GM19455 (cell line): ENCODE results near the gene GPR87.

ENCODE experiments used
- ATAC-seq: cut with Tn5 transposase; IDR thresholded peaks from one replicate; pipeline ENCODE4 v1.9.1; 2021; ENCODE audit not compliant: unreplicated experiment

GPR87 gene

GRCh38 chr3:151283907-151284461, 32.6 kb downstream of the GPR87 start:
- ATAC-seq = no peak

DNA sequence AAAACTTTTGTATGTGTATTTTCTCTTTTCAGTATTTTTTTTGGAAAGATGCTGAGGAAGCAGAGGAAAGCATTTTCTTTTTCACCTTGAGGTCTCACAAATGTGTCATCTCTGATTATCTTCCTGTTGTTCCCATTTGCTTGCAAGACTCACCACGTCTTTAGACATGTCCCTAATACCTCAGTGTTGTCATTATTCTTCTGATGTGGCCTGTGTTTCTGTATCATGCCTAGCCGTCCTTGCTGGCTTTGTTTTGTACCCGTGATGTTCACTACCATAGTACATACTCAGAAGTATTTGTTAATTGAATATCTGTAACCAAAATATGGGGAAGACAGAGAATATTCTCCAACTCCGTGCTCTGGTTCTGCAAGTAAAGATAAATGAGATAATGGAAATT, 33.2 kb downstream of the GPR87 start:
- no peak for ATAC-seq

GRCh38 chr3:151282921-151283320, 33.7 kb downstream of the GPR87 start:
- ATAC-seq = no peak

DNA sequence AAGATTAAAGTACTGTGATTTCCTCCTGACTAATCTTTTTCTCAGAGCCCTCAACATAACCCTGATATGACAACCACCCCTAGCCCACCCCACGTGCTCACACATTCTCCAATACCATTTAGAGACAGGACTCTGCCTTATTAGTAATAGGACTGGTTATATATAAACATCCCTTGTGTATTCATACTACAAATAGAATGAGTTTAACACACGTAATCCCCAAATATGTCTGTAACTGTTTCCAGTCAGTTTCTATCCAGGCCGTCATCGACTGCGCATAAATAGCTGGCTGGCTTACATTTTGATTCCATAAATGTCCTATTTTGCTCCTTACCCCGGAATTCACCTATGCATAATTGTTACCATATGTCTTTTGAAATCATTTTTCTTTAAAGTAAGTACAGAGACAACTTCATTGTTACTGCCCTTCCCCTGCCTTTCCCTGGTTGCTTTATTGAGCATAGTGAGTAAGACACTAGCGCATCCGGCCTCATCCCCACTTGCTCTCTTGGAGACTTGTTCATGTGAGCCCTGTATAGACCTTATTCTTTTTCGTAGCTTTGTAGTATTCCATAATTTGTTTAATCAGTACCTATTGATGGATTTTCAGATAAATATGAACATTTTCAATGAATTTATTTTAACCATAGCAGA, 34.8 kb downstream of the GPR87 start:
- no peak for ATAC-seq

GRCh38 chr3:151278230-151278629, 38.4 kb downstream of the GPR87 start, which contains the start of gene P2RY14:
P2RY14 (minus strand) TSS chr3:151278542; CDS start chr3:151214316, 64,226 bp downstream.
- no peak for ATAC-seq

DNA sequence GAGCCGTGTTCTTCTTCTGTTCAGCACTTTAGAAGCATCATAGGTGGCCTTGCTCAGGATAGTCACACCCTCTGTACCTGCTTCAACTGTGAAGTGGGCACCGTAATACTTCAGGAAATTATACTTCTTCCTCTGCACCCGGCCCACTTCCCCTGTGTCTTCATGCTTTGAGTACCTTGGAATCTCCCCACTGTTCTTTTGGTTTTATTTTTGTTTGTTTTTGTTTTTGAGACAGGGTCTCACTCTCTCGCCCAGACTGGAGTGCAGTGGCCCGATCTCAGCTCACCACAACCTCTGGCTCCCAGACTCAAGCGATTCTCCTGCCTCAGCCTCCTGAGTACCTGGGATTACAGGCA, 40.0 kb downstream of the GPR87 start:
- peak; percentile 68 for ATAC-seq

GRCh38 chr3:151276038-151276686, 40.5 kb downstream of the GPR87 start:
- ATAC-seq = peak; percentile 8

DNA sequence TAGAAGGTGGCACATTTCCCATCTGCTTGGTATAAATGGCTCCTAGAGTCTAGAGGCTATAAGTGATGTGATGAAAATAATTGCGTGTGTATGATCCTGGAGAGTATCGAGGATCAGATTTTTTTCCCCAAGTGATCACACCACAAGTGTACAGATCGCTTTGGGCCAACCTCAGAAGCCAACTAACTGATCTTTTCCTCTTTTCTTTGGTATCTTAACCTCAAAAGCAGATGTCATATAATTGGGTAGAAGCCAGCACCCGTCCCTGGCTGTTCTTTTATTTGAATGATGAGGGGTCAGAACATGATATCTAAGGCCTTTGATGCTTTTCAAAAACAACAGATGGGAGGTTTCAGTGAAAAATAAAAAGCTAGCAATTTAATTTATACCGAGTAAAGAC, 41.5 kb downstream of the GPR87 start:
- no peak for ATAC-seq

- ATAC-seq = no peak
These were observed 47.0 kb downstream of the GPR87 start for GRCh38 chr3:151269631-151270030.

- peak; percentile 56 for ATAC-seq
These were observed 48.1 kb downstream of the GPR87 start for GRCh38 chr3:151268267-151269235.

- ATAC-seq = no peak
These were observed 49.6 kb downstream of the GPR87 start for GRCh38 chr3:151267066-151267465.

- peak; percentile 95 for ATAC-seq
These were observed 50.8 kb downstream of the GPR87 start for GRCh38 chr3:151265866-151266265.

GRCh38 chr3:151265166-151265565, 51.5 kb downstream of the GPR87 start:
- ATAC-seq = no peak

GRCh38 chr3:151264605-151265004, 52.0 kb downstream of the GPR87 start:
- ATAC-seq = no peak

GRCh38 chr3:151262871-151263525, 53.6 kb downstream of the GPR87 start:
- no peak for ATAC-seq

GRCh38 chr3:151259664-151260063, 57.0 kb downstream of the GPR87 start:
- no peak for ATAC-seq

GRCh38 chr3:151256749-151257148, 59.9 kb downstream of the GPR87 start:
- ATAC-seq = no peak

- no peak for ATAC-seq
These were observed 67.8 kb downstream of the GPR87 start for GRCh38 chr3:151248772-151249337.
